ENCODE measurements around the gene KIAA0513.
A peak's percentile ranks its signal among the peaks of the same experiment; 100 is the strongest.

Gene KIAA0513

GRCh38 chr16:85017633-85018032 is 10.0 kb upstream of the KIAA0513 start:
- no peak overlapping the region for H3K4me3 ChIP-seq (ENCODE audit: low read length)
- DNase-seq (ENCODE audit: low read depth): no peak
- no peak for TF ChIP-seq CTCF (IDR thresholded peaks at IDR 0.05; ENCODE audit: insufficient read depth, low read depth, low read length, missing control alignments)

GRCh38 chr16:85018529-85019236 is 8.9 kb upstream of the KIAA0513 start:
- TF ChIP-seq CTCF (IDR thresholded peaks at IDR 0.05; ENCODE audit: insufficient read depth, low read depth, low read length, missing control alignments): no peak
- no peak overlapping the region for H3K4me3 ChIP-seq (ENCODE audit: low read length)
- peak; percentile 66 for DNase-seq (ENCODE audit: low read depth)

DNA sequence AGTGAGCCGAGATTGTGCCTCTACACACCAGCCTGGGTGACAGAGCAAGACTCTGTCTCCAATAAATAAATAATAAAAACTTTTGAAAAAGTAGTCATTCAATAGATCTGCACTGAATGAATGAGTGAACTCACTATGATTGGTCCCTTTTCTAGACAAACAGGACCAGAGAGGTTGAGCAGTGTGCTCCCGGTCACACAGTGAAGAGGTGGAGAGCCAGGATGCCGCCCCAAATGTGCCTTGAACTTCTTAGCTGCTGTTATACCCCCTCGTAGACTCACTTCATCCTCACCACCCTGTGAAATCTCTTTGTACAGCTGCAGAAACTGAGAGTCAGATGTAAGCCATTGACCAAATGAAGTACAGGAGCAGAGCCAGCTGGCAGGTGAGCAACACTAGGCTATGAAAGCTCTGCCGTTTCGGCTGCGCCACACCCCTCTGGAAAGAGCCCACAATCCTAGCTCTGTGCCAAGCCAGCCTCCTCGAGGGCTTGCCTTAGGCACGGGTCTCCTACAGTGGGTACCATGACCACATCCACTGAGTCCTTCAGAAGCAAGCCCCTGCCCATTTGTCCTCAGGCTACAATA is 7.8 kb upstream of the KIAA0513 start:
- TF ChIP-seq CTCF (IDR thresholded peaks at IDR 0.05; ENCODE audit: insufficient read depth, low read depth, low read length, missing control alignments): no peak
- H3K4me3 ChIP-seq (ENCODE audit: low read length): no peak overlapping the region
- no peak for DNase-seq (ENCODE audit: low read depth)

DNA sequence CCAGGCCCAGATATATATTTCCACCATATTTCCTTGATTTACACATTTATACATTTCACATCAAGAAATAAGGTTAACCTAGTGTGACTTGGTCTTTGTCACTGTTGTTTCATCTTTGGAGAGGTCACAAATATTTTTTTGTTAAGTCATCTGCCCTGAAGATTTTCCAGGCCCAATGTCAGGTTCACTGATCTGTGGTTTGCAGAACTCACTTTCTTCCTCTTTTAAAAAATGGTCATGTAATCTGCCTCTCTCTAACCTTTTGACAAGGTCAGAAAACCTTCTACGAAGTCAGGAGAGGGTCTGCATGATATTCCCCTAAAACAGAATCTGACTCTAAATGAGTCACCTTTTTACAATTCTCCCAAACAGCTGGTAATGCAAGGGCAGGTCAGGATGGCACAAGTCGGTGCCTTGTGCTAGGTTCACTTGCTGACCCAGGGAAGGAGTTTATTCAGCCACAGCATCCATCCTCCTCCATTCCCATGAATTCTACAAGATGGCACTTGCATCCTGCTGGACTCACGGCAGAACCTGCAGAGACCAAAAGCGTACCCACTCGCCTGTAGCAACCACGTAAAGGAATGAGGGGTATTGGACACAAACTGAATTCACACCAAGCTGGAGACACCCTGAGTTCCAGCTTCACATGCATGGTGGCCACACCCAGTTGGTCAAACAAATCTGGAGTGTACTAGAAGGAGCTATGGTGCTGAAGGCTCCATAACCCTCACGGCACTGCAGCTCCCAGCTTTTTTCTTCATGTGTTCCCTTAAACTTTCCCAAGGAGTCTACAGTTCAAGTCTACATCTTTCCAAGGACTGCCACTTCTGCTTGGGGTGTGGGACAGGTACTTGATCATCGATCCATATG is 1.6 kb upstream of the KIAA0513 start:
- no peak for TF ChIP-seq CTCF (IDR thresholded peaks at IDR 0.05; ENCODE audit: insufficient read depth, low read depth, low read length, missing control alignments)
- no peak for DNase-seq (ENCODE audit: low read depth)
- H3K4me3 ChIP-seq (ENCODE audit: low read length): peak overlapping the region; percentile 89

DNA sequence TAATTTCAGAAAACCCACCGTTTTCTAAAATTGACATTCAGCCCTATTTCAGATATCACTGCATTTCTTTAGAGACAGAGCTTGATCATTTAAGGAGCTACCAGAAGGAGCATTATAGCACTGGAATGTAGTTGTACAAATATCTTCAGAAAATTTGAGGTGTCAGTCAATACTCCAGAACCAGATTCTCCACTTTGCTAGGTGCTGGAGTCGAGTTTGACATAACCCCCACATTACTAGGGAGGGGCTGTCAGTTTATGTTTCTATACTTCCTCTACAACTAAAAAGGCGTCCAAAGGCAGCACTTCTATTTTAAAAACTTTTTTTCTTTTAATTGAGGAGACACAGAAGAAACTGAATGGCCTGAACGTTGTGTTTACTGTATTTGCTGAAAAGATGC is 892 bp upstream of the KIAA0513 start:
- peak; percentile 31 for DNase-seq (ENCODE audit: low read depth)

More for the DNA sequence above, 892 bp upstream of the KIAA0513 start:
- H3K4me3 ChIP-seq (ENCODE audit: low read length): peak overlapping the region; percentile 89
- no peak for TF ChIP-seq CTCF (IDR thresholded peaks at IDR 0.05; ENCODE audit: insufficient read depth, low read depth, low read length, missing control alignments)

Measured in epithelial cell of esophagus (primary cell).